ENCODE results near the gene MAST4. TPM values are rescaled to one million over a fixed set of nuclear protein-coding genes. Genes with fewer than 3 reads are reported as not detected.

Gene MAST4
- total and polyA plus RNA-seq, 2 donors (not counting 1 experiment from before 2014, with no cell fraction given), result 2.5 to 57.1 TPM

DNA sequence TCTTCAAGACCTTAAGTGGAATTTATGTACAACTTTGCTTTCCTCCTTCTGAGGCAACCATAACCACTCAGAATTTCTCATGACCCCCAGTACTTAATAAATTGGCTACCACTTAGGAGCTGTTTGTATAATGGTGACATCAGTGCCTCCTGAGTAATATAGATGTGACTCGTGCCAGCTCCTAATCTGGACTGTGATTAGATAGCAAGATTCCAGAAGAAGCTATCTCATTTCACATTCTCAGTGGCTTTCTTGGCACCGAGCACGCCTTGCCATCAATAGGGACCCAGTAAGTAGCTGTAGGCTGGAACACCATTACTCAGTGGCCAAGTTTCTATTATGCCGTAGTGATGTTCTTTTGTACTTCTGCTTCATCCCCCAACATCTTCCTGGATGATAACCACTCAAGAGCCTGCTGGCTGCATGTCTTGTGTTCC is 371.7 kb downstream of the MAST4 start:
- intact Hi-C loops (cut with micrococcal nuclease), result no loop called here
- CTCF ChIA-PET, result no interaction called here
- H3K36me3 ChIP-seq (replicated peaks in 1 of 2; ENCODE audit: control extremely low read depth in 1 of 2, control insufficient read depth in 1 of 2, extremely low read depth in 1 of 2, insufficient read depth in 2 of 2, low read length in 1 of 2), result no peaks in the 10 kb centered on the region
- no peak overlapping the region for H3K4me2 ChIP-seq (replicated peaks; ENCODE audit: low read depth, low read length, poor library complexity, severe bottlenecking)
- DNase-seq (no peak), ATAC-seq (ENCODE audit: low read depth) (no peak)
- no peak overlapping the region for H3K4me3 Mint-ChIP-seq
- no peaks in the 10 kb centered on the region for H3K9me3 Mint-ChIP-seq (ENCODE audit: insufficient read depth)
- no peaks in the 10 kb centered on the region for H3K4me1 Mint-ChIP-seq
- H2AFZ ChIP-seq (ENCODE audit: insufficient read depth, low read depth, low read length, poor library complexity, severe bottlenecking), result no peak overlapping the region
- H3K27ac Mint-ChIP-seq, result no peak overlapping the region
- H3K79me2 ChIP-seq (ENCODE audit: control insufficient read depth, insufficient read depth, low read length), result no peaks in the 10 kb centered on the region
- no peaks in the 10 kb centered on the region for H4K20me1 ChIP-seq (ENCODE audit: control insufficient read depth, insufficient read depth, low read length, poor library complexity, severe bottlenecking)
- H3K4me1 ChIP-seq (ENCODE audit: control insufficient read depth in 2 of 2, insufficient read depth in 2 of 2, low read length in 2 of 2), result no peaks in the 10 kb centered on the region
- POLR2A ChIA-PET, result no interaction called here
- peaks cover 6% of the 10 kb centered on the region for H3K27me3 Mint-ChIP-seq
- no peak overlapping the region for H3K27ac ChIP-seq (ENCODE audit: low read length in 2 of 2)
- TF ChIP-seq, protein P1, sequence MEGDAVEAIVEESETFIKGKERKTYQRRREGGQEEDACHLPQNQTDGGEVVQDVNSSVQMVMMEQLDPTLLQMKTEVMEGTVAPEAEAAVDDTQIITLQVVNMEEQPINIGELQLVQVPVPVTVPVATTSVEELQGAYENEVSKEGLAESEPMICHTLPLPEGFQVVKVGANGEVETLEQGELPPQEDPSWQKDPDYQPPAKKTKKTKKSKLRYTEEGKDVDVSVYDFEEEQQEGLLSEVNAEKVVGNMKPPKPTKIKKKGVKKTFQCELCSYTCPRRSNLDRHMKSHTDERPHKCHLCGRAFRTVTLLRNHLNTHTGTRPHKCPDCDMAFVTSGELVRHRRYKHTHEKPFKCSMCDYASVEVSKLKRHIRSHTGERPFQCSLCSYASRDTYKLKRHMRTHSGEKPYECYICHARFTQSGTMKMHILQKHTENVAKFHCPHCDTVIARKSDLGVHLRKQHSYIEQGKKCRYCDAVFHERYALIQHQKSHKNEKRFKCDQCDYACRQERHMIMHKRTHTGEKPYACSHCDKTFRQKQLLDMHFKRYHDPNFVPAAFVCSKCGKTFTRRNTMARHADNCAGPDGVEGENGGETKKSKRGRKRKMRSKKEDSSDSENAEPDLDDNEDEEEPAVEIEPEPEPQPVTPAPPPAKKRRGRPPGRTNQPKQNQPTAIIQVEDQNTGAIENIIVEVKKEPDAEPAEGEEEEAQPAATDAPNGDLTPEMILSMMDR (IDR thresholded peaks at IDR 0.05), result no peak
- TF ChIP-seq EZH2 (IDR thresholded peaks at IDR 0.05; ENCODE audit: borderline replicate concordance, insufficient read depth, low read depth, low read length, poor library complexity, severe bottlenecking), result no peak
- whole genome bisulfite sequencing (ENCODE audit: insufficient coverage), result 100% methylated on average over 3 of the region's 4 CpGs
- no peaks in the 10 kb centered on the region for H3K9me3 ChIP-seq (ENCODE audit: control extremely low read depth in 1 of 3, control insufficient read depth in 2 of 3, insufficient read depth in 1 of 3, low read length in 2 of 3)
- H3K4me3 ChIP-seq (ENCODE audit: control extremely low read depth in 1 of 5, extremely low read depth in 1 of 5, insufficient read depth in 1 of 5, low read depth in 2 of 5, low read length in 4 of 5), result no peak overlapping the region
- no peaks in the 10 kb centered on the region for H3K27me3 ChIP-seq (replicated peaks in 1 of 4; ENCODE audit: control extremely low read depth in 1 of 4, control insufficient read depth in 3 of 4, insufficient read depth in 4 of 4, low read length in 3 of 4)
- no peak overlapping the region for H3K9ac ChIP-seq (ENCODE audit: low read length)

DNA sequence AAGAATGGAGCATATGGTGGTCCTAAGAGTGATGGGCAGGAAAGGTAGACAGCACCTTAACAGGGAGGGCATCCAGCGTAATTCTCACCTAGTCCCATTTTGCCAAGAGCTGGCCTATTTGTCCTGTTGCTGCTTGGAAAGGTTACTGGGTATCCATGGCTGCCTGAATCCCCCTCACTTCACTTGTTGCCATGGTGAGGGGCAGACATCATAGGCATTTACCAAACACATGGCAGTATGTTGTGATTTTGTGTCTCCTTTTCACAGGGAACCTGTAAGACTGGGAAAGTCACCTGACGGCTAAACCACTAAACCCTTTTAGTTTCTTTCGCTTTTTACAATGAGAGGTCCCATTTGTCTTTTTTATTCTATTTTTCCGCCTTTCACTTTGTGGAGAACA is 373.3 kb downstream of the MAST4 start:
- H3K9me3 Mint-ChIP-seq (ENCODE audit: insufficient read depth), result no peaks in the 10 kb centered on the region
- ChIA-PET POLR2A (no interaction called here), CTCF (no interaction called here)
- no peaks in the 10 kb centered on the region for H4K20me1 ChIP-seq (ENCODE audit: control insufficient read depth, insufficient read depth, low read length, poor library complexity, severe bottlenecking)
- H3K27me3 ChIP-seq (replicated peaks in 1 of 4; ENCODE audit: control extremely low read depth in 1 of 4, control insufficient read depth in 3 of 4, insufficient read depth in 4 of 4, low read length in 3 of 4), result no peaks in the 10 kb centered on the region
- H3K36me3 ChIP-seq (replicated peaks in 1 of 2; ENCODE audit: control extremely low read depth in 1 of 2, control insufficient read depth in 1 of 2, extremely low read depth in 1 of 2, insufficient read depth in 2 of 2, low read length in 1 of 2), result no peaks in the 10 kb centered on the region
- no peaks in the 10 kb centered on the region for H3K4me1 Mint-ChIP-seq
- no peak overlapping the region for H3K9ac ChIP-seq (ENCODE audit: low read length)
- H3K4me2 ChIP-seq (replicated peaks; ENCODE audit: low read depth, low read length, poor library complexity, severe bottlenecking), result no peak overlapping the region
- DNase-seq, result no peak
- H3K4me3 ChIP-seq (ENCODE audit: control extremely low read depth in 1 of 5, extremely low read depth in 1 of 5, insufficient read depth in 1 of 5, low read depth in 2 of 5, low read length in 4 of 5), result no peak overlapping the region
- TF ChIP-seq, protein P1 (IDR thresholded peaks at IDR 0.05), result no peak
- TF ChIP-seq EZH2 (IDR thresholded peaks at IDR 0.05; ENCODE audit: borderline replicate concordance, insufficient read depth, low read depth, low read length, poor library complexity, severe bottlenecking), result no peak
- H3K9me3 ChIP-seq (ENCODE audit: control extremely low read depth in 1 of 3, control insufficient read depth in 2 of 3, insufficient read depth in 1 of 3, low read length in 2 of 3), result no peaks in the 10 kb centered on the region
- H3K4me3 Mint-ChIP-seq, result no peak overlapping the region
- no peaks in the 10 kb centered on the region for H3K79me2 ChIP-seq (ENCODE audit: control insufficient read depth, insufficient read depth, low read length)
- ATAC-seq (ENCODE audit: low read depth), result no peak
- no peak overlapping the region for H3K27ac Mint-ChIP-seq
- no peaks in the 10 kb centered on the region for H3K4me1 ChIP-seq (ENCODE audit: control insufficient read depth in 2 of 2, insufficient read depth in 2 of 2, low read length in 2 of 2)
- H3K27me3 Mint-ChIP-seq, result peaks cover 7% of the 10 kb centered on the region
- no peak overlapping the region for H3K27ac ChIP-seq (ENCODE audit: low read length in 2 of 2)
- intact Hi-C loops (cut with micrococcal nuclease), result no loop called here
- WGBS (ENCODE audit: insufficient coverage), result 100% methylated on average over 2 of the region's 4 CpGs
- no peak overlapping the region for H2AFZ ChIP-seq (ENCODE audit: insufficient read depth, low read depth, low read length, poor library complexity, severe bottlenecking)

Measured in B cell (primary cell).